Esophagus muscularis mucosa (tissue), 4 donors: ENCODE results near the gene CYP19A1. TPM values are rescaled to one million over a fixed set of nuclear protein-coding genes. Genes with fewer than 3 reads are reported as not detected.

Experiments used
- DNase-seq: peaks from one replicate; pipeline ENCODE4 v3.0.0-alpha.2; 2017; ENCODE audit errors: extremely low spot score
- H3K27ac ChIP-seq, 4 donors: fragments of 200-600 bp; sonication (generic); replicated peaks in 1 of 4; 1 replicate in 3 of 4; 2 replicates in 1 of 4; pipeline ENCODE4 v1.5.1; 2016 to 2019; ENCODE audit warnings: mild to moderate bottlenecking in 1 of 4
- H3K27me3 ChIP-seq, 4 donors: fragments of 200-600 bp; sonication (generic); one replicate each; pipeline versions ENCODE4 v1.5.1 to v1.6.0; 2016 to 2019
- H3K36me3 ChIP-seq, 4 donors: fragments of 200-600 bp; sonication (generic); one replicate each; pipeline ENCODE4 v1.5.1; 2016 to 2019
- H3K4me1 ChIP-seq, 4 donors: fragments of 200-600 bp; sonication (generic); one replicate each; pipeline ENCODE4 v1.5.1; 2016 to 2019
- H3K4me3 ChIP-seq, 4 donors: fragments of 200-600 bp; sonication (generic); 1 replicate in 2 of 4; 2 replicates in 2 of 4; pipeline ENCODE4 v1.5.1; 2016 to 2019; ENCODE audit warnings: mild to moderate bottlenecking in 4 of 4, moderate library complexity in 1 of 4
- H3K9me3 ChIP-seq, 4 donors: fragments of 200-600 bp; sonication (generic); 1 replicate in 3 of 4; 2 replicates in 1 of 4; pipeline ENCODE4 v1.5.1; 2016 to 2019
- CTCF ChIP-seq, 3 experiments: fragments of 200-600 bp in 2 of 3; fragments of 450-650 bp in 1 of 3; sonication (generic) in 2 of 3; IDR thresholded peaks; one replicate each; pipeline ENCODE4 v1.5.1; 2017 to 2019; ENCODE audit warnings: antibody characterized with exemption in 3 of 3, mild to moderate bottlenecking in 2 of 3, moderate library complexity in 1 of 3
- EP300 ChIP-seq: sonication (generic); formaldehyde crosslinking; IDR thresholded peaks from one replicate; pipeline ENCODE4 v1.6.1; 2017; ENCODE audit warnings: antibody characterized with exemption
- POLR2A ChIP-seq: fragments of 450-650 bp; IDR thresholded peaks from one replicate; pipeline ENCODE4 v1.6.1; 2017; ENCODE audit warnings: antibody characterized with exemption, moderate library complexity, mild to moderate bottlenecking, low read depth
- POLR2AphosphoS5 ChIP-seq, 2 donors: sonication (generic); formaldehyde crosslinking; IDR thresholded peaks; one replicate each; pipeline ENCODE4 v1.6.1; 2017; ENCODE audit warnings: antibody characterized with exemption in 2 of 2
- WGBS: methylation state at CpG from one replicate; pipeline ENCODE4 v1.1.5; 2018; 5-methylcytosine and 5-hydroxymethylcytosine counted together
- intact Hi-C: fragments of 100-400 bp; cut with DNase I; formaldehyde crosslinking; loops from one replicate; pipeline ENCODE4 v1.15.1; 2023
- total RNA-seq, 4 donors: library from RNA; depleted of rRNA; stranded (reverse); fragments of >200 nt; gene quantifications; one replicate each; pipeline versions ENCODE4 v1.1.0 to v1.2.1, GENCODE V29; 2016

Gene CYP19A1
- total RNA-seq, 4 donors from 2014 or later: 1.5 to 3.5 (median 2.1) TPM; not detected in 1

- peak within 1 kb of the TSS; percentile 37 to 69 (median 56) for H3K27ac ChIP-seq
- WGBS: 20% methylated on average over 11 of the region's 76 CpGs
- H3K4me3 ChIP-seq: peak within 1 kb of the TSS; percentile 53 to 61 (median 57)
- DNase-seq: no peak
- H3K9me3 ChIP-seq: no peaks in the 10 kb centered on the region
- TF ChIP-seq POLR2A (no peak), POLR2AphosphoS5 (IDR thresholded peaks at IDR 0.05) (peak in 1 of 2 donors; percentile 16)
- peaks cover 0 to 18% (median 0%) of the 10 kb centered on the region in 4 donors for H3K27me3 ChIP-seq
- H3K36me3 ChIP-seq: no peaks in the 10 kb centered on the region
- intact Hi-C loops: no loop called here
- H3K4me1 ChIP-seq: peaks cover 20 to 34% (median 30%) of the 10 kb centered on the region in 4 donors
These were observed 3.2 kb upstream of the CYP19A1 start, which contains the start of gene GLDN for GRCh38 chr15:51341366-51342226. GLDN (plus strand) TSS chr15:51341655; CDS start chr15:51341685, 30 bp downstream.

- no peak for TF ChIP-seq EP300
- peak in 2 of 3 experiments; percentile 2 to 43 for TF ChIP-seq CTCF (IDR thresholded peaks at IDR 0.05)
- TF ChIP-seq POLR2AphosphoS5 (IDR thresholded peaks at IDR 0.05): peak in 1 of 2 donors; percentile 17
- WGBS: 62% methylated on average over 9 of the region's 9 CpGs
- H3K9me3 ChIP-seq: no peaks in the 10 kb centered on the region
- no peaks in the 10 kb centered on the region for H3K27me3 ChIP-seq
- no peaks in the 10 kb centered on the region for H3K36me3 ChIP-seq
- peaks cover 43 to 71% (median 59%) of the 10 kb centered on the region in 4 donors for H3K4me1 ChIP-seq
- no peak overlapping the region for H3K4me3 ChIP-seq
- intact Hi-C loops: no loop called here
- no peak for DNase-seq
- peak overlapping the region; percentile 16 to 70 (median 54) for H3K27ac ChIP-seq
These were observed 2.6 kb downstream of the CYP19A1 start for GRCh38 chr15:51335538-51336410.

GRCh38 chr15:51335087-51335486, 3.3 kb downstream of the CYP19A1 start:
- TF ChIP-seq CTCF (IDR thresholded peaks at IDR 0.05) (no peak), EP300 (no peak), POLR2AphosphoS5 (IDR thresholded peaks at IDR 0.05) (no peak), POLR2A (no peak)
- Histone ChIP-seq H3K36me3 (no peaks in the 10 kb centered on the region), H3K4me1 (peaks cover 43 to 71% (median 59%) of the 10 kb centered on the region in 4 donors), H3K4me3 (no peak overlapping the region), H3K27ac (peak overlapping the region in 3 of 4 donors; percentile 42 to 71 (median 70)), H3K27me3 (no peaks in the 10 kb centered on the region), H3K9me3 (no peaks in the 10 kb centered on the region)
- no peak for DNase-seq
- intact Hi-C loops: no loop called here
- WGBS: 91% methylated on average over 5 of the region's 5 CpGs

GRCh38 chr15:51334011-51334451, 4.4 kb downstream of the CYP19A1 start:
- H3K27me3 ChIP-seq: no peaks in the 10 kb centered on the region
- no peak for DNase-seq
- no peaks in the 10 kb centered on the region for H3K36me3 ChIP-seq
- H3K4me1 ChIP-seq: peaks cover 43 to 71% (median 59%) of the 10 kb centered on the region in 4 donors
- H3K9me3 ChIP-seq: no peaks in the 10 kb centered on the region
- no peak for TF ChIP-seq POLR2A
- TF ChIP-seq EP300: no peak
- TF ChIP-seq POLR2AphosphoS5 (IDR thresholded peaks at IDR 0.05): no peak
- no peak for TF ChIP-seq CTCF (IDR thresholded peaks at IDR 0.05)
- 52% methylated on average over 2 of the region's 2 CpGs for WGBS
- intact Hi-C loops: no loop called here
- H3K4me3 ChIP-seq: no peak overlapping the region
- peak overlapping the region in 3 of 4 donors; percentile 69 to 75 (median 71) for H3K27ac ChIP-seq

GRCh38 chr15:51333571-51333970, 4.8 kb downstream of the CYP19A1 start:
- Histone ChIP-seq H3K36me3 (no peaks in the 10 kb centered on the region), H3K4me3 (no peak overlapping the region), H3K4me1 (peaks cover 43 to 71% (median 59%) of the 10 kb centered on the region in 4 donors), H3K9me3 (no peaks in the 10 kb centered on the region), H3K27ac (peak overlapping the region; percentile 69 to 75 (median 70)), H3K27me3 (no peaks in the 10 kb centered on the region)
- WGBS: 94% methylated on average over 2 of the region's 2 CpGs
- DNase-seq: no peak
- TF ChIP-seq CTCF (IDR thresholded peaks at IDR 0.05): no peak
- no peak for TF ChIP-seq POLR2A
- no peak for TF ChIP-seq POLR2AphosphoS5 (IDR thresholded peaks at IDR 0.05)
- intact Hi-C loops: no loop called here
